HG03135 (cell line): ENCODE data around the gene EIF2B2.
"Not testable (repeated sequence)": the region's sequence is repeated elsewhere in the genome, so short reads cannot be mapped to it uniquely, and the experiment has no call there.

Experiments used
- ATAC-seq: cut with Tn5 transposase; IDR thresholded peaks from one replicate; pipeline ENCODE4 v1.9.1; 2021; ENCODE audit warnings: mild to moderate bottlenecking, moderate library complexity; ENCODE audit not compliant: unreplicated experiment

The EIF2B2 gene

DNA sequence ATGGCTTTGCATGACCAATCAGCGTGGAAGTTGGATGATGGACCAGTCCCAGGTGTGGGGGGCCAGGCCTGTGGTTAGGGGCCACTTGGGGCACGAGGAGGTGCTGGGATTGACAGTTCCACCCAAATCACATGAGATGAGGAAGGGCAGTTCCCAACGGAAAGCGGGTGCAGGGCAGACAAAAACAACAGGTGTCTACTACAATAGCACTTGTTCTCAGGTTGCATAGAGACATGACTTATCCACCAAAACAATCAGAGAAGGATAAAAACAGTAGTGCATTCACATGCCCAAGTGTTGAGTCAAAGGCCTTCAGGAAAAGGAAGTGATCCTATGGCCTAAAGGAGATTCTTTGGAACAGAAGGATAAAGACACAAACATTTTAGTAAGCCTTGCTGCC, 14.6 kb upstream of the EIF2B2 start:
- ATAC-seq, result no peak

DNA sequence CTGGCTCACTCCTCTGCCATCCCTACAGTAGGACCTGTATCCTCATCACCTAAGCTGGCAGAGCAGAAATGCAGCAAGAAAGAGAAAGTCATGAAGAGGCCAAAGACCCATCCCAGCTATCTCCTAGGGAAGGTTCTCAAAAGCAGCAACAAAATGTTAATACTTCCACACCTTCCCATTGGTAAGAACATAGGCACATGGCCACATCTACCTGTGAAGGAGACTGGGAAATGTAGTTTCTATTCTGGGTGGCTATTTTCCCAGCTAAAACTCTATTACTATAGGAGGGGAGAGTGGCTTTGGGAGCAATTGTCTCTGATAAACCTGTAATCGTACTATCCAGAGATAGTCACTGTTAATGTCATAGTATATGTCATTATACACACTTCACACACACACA, 13.7 kb upstream of the EIF2B2 start:
- no peak for ATAC-seq

DNA sequence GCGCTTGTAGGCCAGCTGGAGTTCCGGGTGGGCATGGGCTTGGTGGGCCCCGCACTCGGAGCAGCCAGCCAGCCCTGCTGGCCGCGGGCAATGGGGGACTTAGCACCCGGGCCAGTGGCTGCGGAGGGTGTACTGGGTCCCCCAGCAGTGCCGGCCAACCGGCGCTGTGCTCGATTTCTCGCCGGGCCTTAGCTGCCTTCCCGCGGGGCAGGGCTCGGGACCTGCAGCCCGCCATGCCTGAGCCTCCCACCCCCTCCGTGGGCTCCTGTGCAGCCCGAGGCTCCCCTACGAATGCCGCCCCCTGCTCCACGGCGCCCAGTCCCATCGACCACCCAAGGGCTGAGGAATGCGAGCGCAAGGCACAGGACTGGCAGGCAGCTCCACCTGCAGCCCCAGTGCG, 8.5 kb upstream of the EIF2B2 start:
- not testable (repeated sequence) for ATAC-seq

DNA sequence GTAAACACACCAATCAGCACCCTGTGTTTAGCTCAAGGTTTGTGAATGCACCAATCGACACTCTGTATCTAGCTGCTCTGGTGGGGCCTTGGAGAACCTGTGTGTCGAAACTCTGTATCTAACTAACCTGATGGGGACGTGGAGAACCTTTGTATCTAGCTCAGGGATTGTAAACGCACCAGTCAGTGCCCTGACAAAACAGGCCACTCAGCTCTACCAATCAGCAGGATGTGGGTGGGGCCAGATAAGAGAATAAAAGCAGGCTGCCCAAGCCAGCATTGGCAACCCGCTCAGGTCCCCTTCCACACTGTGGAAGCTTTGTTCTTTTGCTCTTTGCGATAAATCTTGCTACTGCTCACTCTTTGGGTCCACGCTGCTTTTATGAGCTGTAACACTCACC, 6.9 kb upstream of the EIF2B2 start:
- not testable (repeated sequence) for ATAC-seq

DNA sequence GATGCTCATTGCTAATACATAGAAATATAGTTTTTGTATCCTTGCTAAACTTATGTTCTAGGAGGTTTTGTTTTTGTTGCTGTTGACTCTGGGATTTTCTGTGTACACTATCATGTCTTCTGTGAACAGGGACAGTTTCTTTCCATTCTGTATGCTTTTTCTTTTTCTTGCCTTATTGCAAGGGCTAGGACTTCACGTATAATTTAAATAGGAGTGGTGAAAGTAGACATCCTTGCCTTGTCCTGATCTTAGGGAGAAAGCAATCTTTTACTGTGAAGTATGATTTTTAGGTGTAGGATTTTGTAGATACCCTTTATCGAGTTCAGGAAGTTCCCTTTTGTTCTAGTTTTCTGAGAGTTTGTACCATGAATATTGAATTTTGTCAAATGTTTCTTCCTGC, 1.5 kb upstream of the EIF2B2 start:
- ATAC-seq, result no peak

DNA sequence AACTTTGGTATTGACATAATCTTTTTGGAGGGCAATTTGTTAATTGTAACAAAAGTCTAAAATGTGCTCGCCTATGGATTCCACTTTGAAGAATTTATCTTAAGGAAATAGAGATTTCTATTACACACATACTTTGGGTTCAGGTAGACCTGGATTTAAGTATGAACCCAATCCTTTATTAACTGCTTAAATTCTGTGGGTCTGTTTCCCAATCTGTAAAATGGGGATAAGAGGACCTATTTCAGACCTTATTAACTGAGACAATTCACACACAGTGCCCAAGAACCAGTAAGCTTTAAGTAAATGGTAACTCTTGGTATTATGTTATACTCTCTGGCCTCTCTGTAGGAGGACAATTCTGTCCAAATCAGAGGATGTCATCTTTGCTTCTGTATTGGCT, 822 bp upstream of the EIF2B2 start:
- no peak for ATAC-seq

DNA sequence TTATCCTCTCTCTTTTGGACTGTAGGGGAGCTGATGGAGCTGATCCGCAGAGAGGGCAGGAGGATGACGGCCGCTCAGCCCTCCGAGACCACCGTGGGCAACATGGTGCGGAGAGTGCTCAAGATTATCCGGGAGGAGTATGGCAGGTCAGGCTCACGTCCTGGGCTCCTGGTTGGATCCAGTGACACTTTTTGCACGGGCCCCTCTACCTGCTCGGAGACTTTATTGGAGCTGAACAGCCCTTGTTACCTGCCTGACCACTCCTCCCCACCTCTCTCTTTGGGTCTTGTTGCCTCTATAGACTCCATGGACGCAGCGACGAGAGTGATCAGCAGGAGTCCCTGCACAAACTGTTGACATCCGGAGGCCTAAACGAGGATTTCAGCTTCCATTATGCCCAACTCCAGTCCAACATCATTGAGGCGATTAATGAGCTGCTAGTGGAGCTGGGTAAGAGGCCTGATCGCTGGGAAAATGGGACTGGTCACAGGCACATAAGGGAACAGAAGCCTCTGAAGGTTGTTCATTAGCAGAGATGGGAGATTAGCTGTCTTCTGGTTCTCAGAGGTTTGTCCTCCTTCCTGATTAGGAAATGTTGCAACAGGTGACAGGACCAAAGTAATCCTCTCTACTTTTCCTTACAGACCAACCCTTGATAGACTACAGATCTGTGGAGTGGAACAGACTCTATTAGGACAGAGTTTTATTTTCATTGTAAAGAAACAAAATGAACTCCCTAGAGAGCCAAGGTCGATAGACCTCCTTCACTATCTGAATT, 718 bp downstream of the EIF2B2 start:
- no peak for ATAC-seq

DNA sequence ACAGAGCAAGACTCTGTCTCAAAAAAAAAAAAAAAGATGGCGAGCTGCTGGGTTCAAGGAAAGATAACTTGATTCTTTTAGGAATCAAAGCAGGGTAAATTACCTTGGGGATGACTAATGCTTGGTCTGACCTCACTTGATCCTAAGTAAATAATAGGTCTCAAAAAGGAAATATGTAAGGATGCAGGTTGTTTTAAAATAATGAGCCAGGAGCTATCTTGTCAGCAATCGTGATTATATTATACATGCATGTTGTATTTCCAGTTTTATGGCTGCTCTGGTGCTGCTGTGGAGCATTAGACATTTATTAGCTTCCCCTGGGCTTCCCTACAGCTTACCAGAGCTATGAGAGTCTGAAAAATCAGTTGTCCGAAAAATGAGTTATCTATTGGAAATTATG, 2.6 kb downstream of the EIF2B2 start:
- no peak for ATAC-seq

DNA sequence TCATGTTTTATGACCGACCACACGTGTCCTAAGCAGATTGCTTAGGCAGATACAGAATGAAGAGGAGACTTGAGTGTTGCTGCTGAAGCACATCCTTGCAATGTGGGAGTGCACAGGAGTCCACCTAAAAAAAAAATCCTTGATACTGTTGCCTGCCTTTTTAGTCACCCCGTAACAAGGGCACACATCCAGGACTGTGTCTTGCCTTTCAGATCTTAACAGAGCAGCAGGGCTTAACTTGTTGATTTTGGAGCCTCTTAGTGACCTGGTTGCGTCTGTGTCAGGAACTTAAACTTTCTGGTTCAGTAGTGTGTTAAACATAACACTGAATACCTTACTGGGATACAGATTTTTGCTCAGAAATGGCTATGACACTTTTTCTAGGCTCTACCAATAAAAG, 6.5 kb downstream of the EIF2B2 start:
- ATAC-seq, result no peak

DNA sequence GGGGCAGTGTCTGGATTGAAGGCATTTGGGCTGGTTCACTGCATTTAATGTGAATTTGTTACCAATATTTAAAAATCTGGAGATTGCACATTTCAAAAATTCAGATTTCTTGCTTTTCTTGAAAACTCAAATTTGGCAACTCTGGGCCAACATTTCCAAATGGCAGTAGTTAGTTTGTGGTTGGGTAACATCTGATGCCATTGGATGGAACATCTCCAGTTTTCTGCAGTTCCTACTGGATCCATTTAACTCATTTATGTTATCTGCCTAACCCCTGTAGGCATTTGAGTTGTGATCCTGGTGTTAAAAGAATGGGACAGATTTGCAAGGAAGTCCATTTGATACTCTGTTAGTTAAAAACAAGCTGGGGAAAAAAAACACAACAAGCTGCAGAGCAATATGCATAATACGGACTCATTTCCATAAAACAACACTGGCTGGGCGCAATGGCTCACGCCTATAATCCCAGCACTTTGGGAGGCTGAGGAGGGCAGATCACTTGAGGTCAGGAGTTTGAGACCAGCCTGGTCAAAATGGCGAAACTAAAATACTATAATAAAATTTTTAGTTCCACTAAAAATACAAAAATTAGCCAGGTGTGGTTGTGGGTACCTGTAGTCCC, 7.9 kb downstream of the EIF2B2 start:
- no peak for ATAC-seq

DNA sequence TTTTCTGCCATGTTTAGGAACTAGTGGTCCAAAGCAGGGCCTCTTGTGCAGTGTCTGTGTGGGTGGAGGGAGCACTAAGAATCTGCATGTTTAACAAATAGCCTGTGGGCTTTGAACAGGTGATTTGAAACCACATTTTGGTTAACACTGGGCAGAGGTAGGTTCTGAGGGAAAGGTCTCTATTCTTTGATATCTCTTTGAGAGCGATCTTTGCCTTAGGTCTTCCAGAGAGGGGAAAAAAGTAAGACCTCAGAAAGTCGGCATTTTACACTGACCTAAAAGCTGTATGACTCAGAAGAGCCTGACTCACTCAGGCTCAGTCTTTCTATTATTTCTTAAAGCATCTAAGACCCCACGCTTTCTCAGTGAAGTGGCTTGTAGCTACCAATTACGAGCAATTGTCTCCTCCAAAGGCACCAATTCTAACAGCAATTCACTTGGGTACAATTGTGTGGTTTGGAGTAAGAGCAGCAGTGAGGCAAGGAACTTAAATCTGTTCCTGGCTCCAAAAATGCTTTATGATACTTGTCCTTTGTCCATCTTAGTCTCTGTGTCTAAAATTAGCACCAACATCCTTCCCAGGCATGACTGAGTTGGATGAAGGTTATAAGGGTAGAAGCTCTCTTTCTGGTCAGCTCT, 8.8 kb downstream of the EIF2B2 start:
- ATAC-seq, result no peak

DNA sequence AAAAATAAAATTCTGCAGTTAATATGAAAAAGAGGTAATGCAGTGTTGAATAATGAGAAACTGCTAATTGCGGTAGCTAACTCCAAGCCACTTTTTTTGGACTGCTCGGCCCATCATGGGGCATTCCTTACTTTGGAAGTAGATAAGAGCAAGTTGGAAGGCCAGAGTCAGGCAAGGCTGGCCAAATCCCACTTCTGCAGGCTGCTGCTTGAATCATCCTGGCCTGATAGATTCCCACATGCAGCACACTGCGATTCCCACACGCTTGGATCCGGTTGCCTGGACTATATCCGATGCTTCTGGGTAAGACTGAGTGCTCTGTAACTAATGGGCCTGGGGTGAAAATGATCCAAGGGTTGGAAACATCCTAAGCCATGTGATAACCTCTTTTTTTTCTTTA, 10.6 kb downstream of the EIF2B2 start:
- ATAC-seq, result no peak

DNA sequence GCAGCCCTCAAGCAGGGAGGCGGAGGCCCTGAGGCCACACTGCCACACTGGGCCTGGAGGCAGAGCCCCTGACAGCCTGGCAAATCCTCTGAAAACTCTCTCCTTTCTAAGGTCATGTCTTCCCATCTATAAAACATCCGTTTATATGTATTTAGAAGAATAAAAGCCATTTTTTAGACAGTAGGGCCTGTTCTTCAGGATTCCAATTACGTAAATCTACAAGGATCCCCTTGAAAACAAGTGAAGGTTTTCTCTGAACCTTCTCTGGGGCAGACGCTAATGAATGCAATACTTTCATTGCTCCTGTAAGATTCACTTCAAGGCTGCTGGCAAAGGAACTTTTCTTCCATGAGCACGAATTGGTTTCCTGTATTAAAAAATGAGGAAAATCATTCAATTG, 12.8 kb downstream of the EIF2B2 start:
- no peak for ATAC-seq

DNA sequence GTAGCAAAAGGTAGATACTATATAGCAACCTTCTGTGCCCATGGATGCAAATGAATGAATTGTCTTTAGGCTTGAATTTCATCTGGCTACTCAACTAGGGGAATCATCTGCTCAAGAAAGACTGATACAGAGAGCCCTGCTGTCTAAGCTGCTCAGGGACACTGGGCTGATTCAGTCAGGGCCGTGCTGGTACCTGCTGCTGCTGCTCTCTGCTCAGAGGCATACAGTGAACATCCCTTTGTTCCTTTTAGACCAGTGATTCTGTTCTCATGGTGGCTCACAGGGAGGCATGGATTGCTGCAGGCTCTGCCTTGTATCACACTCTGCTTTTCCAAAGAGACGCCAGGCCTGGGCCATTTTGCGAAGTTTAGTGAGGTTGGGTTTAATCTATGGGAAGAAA, 14.1 kb downstream of the EIF2B2 start:
- no peak for ATAC-seq

DNA sequence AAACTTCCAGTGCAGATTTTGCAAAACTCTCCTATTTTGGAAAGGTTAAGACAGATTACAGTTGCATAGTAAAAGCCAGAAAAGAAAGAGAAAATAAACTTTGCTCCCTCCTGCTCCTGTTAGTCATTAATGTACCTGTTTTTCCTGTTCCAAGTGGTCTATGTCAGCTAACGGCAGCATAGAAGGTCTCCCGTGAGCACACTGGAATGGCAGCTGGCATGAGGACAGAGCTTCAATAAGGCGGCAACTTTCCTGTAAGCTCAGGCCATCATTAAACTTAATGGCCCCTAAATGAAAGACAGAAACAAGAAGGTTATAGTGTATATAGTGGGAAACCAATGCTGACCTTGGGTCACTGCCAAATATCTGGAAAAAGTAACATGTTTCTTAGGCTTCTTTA, 16.0 kb downstream of the EIF2B2 start:
- ATAC-seq, result no peak

DNA sequence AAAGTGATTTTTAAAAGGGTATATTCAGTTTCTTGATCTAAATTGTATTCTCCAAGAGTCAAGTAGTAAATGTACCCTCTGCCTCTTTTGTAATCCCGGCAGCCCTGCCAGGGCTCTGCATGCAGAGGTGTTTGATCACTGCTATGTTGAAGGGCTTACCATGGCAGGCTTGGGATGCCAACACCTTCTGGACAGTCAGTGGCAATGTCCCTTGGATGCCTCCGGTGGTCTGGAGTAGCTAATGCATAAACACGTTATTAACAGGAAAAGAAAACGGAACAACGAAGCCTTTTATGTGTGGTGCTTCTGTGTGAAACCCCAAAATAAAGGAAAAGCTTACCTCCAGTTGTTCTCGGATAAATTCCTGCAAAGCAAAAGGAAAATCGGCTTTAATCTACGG, 19.9 kb downstream of the EIF2B2 start:
- no peak for ATAC-seq

DNA sequence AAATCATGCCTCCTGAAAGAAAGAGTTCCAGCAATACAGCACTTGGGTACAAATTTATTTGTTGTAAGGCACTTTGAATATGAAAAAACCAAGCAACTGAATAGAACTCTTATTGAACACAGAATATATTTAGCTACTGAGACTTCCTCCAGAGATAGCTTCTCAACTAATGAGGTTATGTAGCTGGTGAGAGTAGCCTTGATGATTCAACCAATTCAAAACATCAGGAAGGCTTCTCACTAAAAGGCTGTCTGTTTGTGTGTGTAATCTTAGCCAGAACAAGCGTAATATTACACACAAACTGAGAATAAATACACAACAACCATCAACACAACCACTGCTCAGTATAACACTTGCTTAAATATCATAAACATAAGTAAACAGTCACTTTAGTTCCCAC, 20.4 kb downstream of the EIF2B2 start:
- no peak for ATAC-seq

DNA sequence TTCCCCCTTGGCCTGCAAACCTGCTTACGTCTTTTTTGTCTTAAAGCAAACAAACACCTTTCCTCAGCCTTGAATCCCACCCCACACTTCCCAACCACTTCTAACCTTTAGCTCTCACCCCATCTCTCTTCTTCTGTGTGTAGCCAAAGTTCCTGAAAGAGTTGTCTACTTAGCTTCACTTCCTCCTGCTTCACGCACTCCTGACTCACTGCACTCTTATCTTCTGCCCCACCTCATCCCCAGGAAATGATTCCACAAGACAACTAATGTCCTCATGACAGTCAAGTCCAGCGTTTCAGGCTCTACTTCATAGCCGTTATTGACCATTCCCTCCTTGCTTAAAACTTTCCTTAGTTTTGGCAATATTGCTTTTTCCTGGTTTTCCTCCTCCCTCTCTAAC, 22.4 kb downstream of the EIF2B2 start:
- ATAC-seq, result no peak

DNA sequence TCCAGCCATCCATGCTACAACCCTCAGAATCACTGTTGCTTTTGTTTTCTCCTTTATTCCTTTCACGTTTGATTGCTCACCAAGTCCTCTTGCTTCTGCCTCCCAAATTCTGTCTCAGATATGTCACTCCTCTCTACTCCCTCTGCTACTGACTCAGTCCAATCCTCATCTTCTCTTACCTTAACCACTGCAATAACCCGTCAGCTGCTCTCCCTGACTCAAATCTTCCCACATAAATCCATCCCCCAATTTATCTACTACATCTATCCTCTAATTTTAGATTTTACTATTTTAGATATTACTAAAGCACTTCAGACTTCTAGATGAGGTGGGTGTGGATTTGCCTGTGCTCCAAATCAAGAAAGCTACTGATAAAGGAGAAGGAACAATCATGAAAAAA, 23.2 kb downstream of the EIF2B2 start:
- no peak for ATAC-seq

DNA sequence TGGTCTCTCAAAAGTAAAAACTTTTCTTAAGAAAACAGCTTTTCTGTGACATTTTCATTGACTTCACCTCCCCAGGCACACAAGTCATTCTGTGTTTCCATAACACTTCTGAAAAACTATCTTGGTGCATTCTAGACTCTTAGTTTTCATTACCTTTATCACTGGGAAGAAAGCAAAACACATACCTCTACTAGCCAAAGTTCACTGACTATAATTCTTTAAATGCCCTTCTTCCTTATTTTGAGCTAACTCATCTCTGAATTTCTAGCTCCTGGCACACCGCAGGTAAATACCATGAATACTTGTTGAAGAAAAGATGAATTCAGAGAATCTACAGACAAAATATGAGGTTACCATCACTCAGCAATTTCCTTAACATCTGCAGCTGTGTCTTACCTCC, 27.4 kb downstream of the EIF2B2 start:
- no peak for ATAC-seq

DNA sequence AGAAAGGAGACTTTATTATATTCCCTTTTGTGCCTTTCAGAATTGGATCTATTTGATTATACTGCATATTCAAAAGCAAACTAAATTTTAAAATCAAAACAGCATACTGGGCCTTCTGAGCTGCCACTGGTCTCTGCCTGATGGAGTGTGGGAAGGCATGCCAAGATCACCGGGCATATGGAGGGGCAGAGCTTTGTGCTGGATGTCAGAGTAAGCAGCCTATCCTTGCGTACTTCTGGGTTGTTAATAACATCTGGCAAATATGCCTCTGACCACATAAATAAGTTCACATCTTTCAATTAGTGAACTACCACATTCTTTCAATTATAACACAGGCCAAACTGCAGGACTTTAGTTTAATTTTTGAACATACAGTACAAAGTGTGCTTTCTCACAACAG, 30.2 kb downstream of the EIF2B2 start:
- no peak for ATAC-seq

DNA sequence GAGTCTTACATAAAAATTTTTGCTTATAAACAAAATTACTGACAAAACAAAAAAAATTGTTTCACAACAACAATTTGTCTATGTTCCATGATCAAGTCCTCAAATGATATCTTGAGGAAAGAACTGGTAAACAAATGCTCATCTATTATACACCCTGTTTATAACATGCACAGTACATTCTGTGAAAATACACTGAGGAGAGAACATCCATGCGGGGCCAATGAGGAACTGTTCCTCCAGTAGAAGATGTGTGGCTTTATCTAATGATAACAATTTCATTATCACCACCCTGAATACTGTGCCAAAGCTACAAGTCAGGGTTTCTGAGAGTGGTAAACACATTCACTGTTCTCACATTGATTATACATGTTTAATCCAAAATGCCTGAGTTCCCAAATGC, 37.8 kb downstream of the EIF2B2 start:
- ATAC-seq, result no peak
